GM21381 (cell line): Measurements from ENCODE around the gene RIPK3.
"Not testable (repeated sequence)": the region's sequence is repeated elsewhere in the genome, so short reads cannot be mapped to it uniquely, and the experiment has no call there.

Experiments used
- ATAC-seq: cut with Tn5 transposase; IDR thresholded peaks from one replicate; pipeline ENCODE4 v1.9.1; 2021; ENCODE audit warnings: mild to moderate bottlenecking, moderate library complexity; ENCODE audit not compliant: unreplicated experiment

The RIPK3 gene

GRCh38 chr14:24339284-24340151 is at the start of gene RIPK3:
TSS of gene RIPK3 (minus strand) at chr14:24339991. CDS start at chr14:24339826, 165 bp downstream.
- ATAC-seq, result peak; percentile 81

- no peak for ATAC-seq
These were observed 49.5 kb upstream of the RIPK3 start for GRCh38 chr14:24389226-24389848.

GRCh38 chr14:24388474-24389179 is 48.8 kb upstream of the RIPK3 start:
- no peak for ATAC-seq

- ATAC-seq, result not testable (repeated sequence)
These were observed 47.8 kb upstream of the RIPK3 start for GRCh38 chr14:24387579-24387978.

GRCh38 chr14:24387009-24387345 is 47.2 kb upstream of the RIPK3 start:
- ATAC-seq, result no peak

- ATAC-seq, result no peak
These were observed 45.7 kb upstream of the RIPK3 start for GRCh38 chr14:24385524-24385923.

GRCh38 chr14:24384169-24384568 is 44.4 kb upstream of the RIPK3 start:
- ATAC-seq, result no peak

- ATAC-seq, result no peak
These were observed 42.2 kb upstream of the RIPK3 start for GRCh38 chr14:24382064-24382371.

- ATAC-seq, result no peak
These were observed 41.7 kb upstream of the RIPK3 start for GRCh38 chr14:24381363-24382063.

- ATAC-seq, result no peak
These were observed 40.3 kb upstream of the RIPK3 start for GRCh38 chr14:24379907-24380730.

GRCh38 chr14:24378981-24379906 is 39.5 kb upstream of the RIPK3 start:
- ATAC-seq, result no peak

- no peak for ATAC-seq
These were observed 38.5 kb upstream of the RIPK3 start for GRCh38 chr14:24378327-24378726.

- ATAC-seq, result no peak
These were observed 37.9 kb upstream of the RIPK3 start for GRCh38 chr14:24377657-24378056.

GRCh38 chr14:24377126-24377525 is 37.3 kb upstream of the RIPK3 start:
- ATAC-seq, result no peak

GRCh38 chr14:24376448-24377070 is 36.8 kb upstream of the RIPK3 start:
- no peak for ATAC-seq

GRCh38 chr14:24372701-24373416 is 33.1 kb upstream of the RIPK3 start:
- no peak for ATAC-seq

- ATAC-seq, result not testable (repeated sequence)
These were observed 31.8 kb upstream of the RIPK3 start for GRCh38 chr14:24371605-24372004.

GRCh38 chr14:24370748-24371147 is 31.0 kb upstream of the RIPK3 start:
- no peak for ATAC-seq
